DMS153 treated with DMSO at 0.1 percent for 48 hours (cell line): ENCODE data around the gene ACHE.
A peak's percentile ranks its signal among the peaks of the same experiment; 100 is the strongest.
"Not testable (repeated sequence)": the region's sequence is repeated elsewhere in the genome, so short reads cannot be mapped to it uniquely, and the experiment has no call there.

ENCODE experiments used
- DNase-seq: peaks from one replicate; lab custom pipeline; 2025; ENCODE audit not compliant: unreplicated experiment; lab: John Stamatoyannopoulos, UW

Gene ACHE

GRCh38 chr7:100865372-100865911 is 30.2 kb downstream of the ACHE start:
- peak; percentile 39 for DNase-seq

- DNase-seq = no peak
Measured at GRCh38 chr7:100864263-100864845, 31.3 kb downstream of the ACHE start.

- no peak for DNase-seq
Measured at GRCh38 chr7:100863406-100863950, 32.2 kb downstream of the ACHE start.

GRCh38 chr7:100861616-100861985 is 34.1 kb downstream of the ACHE start:
- DNase-seq = no peak

- no peak for DNase-seq
Measured at GRCh38 chr7:100860702-100861615, 34.7 kb downstream of the ACHE start.

- no peak for DNase-seq
Measured at GRCh38 chr7:100859856-100860255, 35.8 kb downstream of the ACHE start.

- no peak for DNase-seq
Measured at GRCh38 chr7:100856871-100857282, 38.8 kb downstream of the ACHE start.

GRCh38 chr7:100855515-100855914 is 40.2 kb downstream of the ACHE start:
- no peak for DNase-seq

GRCh38 chr7:100854899-100855298 is 40.8 kb downstream of the ACHE start:
- not testable (repeated sequence) for DNase-seq

GRCh38 chr7:100854146-100854895 is 41.4 kb downstream of the ACHE start:
- no peak for DNase-seq

GRCh38 chr7:100852048-100852872 is 43.4 kb downstream of the ACHE start, which contains the start of gene SLC12A9:
SLC12A9 (plus strand) TSS chr7:100852713; CDS start chr7:100854198, 1,485 bp downstream.
- DNase-seq = peak; percentile 73

- no peak for DNase-seq
Measured at GRCh38 chr7:100847360-100847759, 48.3 kb downstream of the ACHE start.

- DNase-seq = no peak
Measured at GRCh38 chr7:100840470-100841100, 55.1 kb downstream of the ACHE start.
